Measurements from ENCODE around the gene PTRHD1. TPM values are rescaled to one million over a fixed set of nuclear protein-coding genes. Genes with fewer than 3 reads are reported as not detected.

Gene PTRHD1
- total and polyA plus RNA-seq, 2 donors (not counting 1 experiment from before 2014, with no cell fraction given), result 26.3 to 29.9 TPM

- H3K27me3 ChIP-seq (ENCODE audit: control insufficient read depth, insufficient read depth, low read length), result no peaks in the 10 kb centered on the region
- no peaks in the 10 kb centered on the region for H4K20me1 ChIP-seq (ENCODE audit: control insufficient read depth, extremely low read depth, insufficient read depth, low read length)
- no peak overlapping the region for H3K4me3 ChIP-seq (replicated peaks in 1 of 4; ENCODE audit: control extremely low read depth in 1 of 4, insufficient read depth in 1 of 4, low read depth in 3 of 4, low read length in 4 of 4)
- no peaks in the 10 kb centered on the region for H3K79me2 ChIP-seq (ENCODE audit: control insufficient read depth, insufficient read depth, low read length)
- H3K4me1 ChIP-seq (ENCODE audit: control insufficient read depth, extremely low read depth, insufficient read depth, low read length), result no peaks in the 10 kb centered on the region
- TF ChIP-seq CTCF (conservative IDR thresholded peaks at IDR 0.05 in 1 of 2, IDR thresholded peaks at IDR 0.05 in 1 of 2; ENCODE audit: low read depth in 1 of 2, low read length in 2 of 2) (no peak), EZH2 (IDR thresholded peaks at IDR 0.05; ENCODE audit: low read length, missing control alignments) (no peak)
- H3K4me2 ChIP-seq (ENCODE audit: extremely low read depth, insufficient read depth, low read length), result no peak overlapping the region
- H2AFZ ChIP-seq (ENCODE audit: low read length), result no peak overlapping the region
- peaks cover 2% of the 10 kb centered on the region for H3K36me3 ChIP-seq (ENCODE audit: control insufficient read depth, insufficient read depth, low read length)
- no peak overlapping the region for H3K9ac ChIP-seq (ENCODE audit: insufficient read depth, low read length)
- no peak for DNase-seq (ENCODE audit: low read depth in 2 of 2)
- no peak overlapping the region for H3K27ac ChIP-seq (ENCODE audit: insufficient read depth, low read length)
- no peaks in the 10 kb centered on the region for H3K9me3 ChIP-seq (ENCODE audit: control insufficient read depth, insufficient read depth, low read depth, low read length)
Measured at GRCh38 chr2:24740142-24740541, 53.0 kb downstream of the PTRHD1 start.

Other genes with a start within 250 kb of the PTRHD1 start
- 3.3 and 9.1 TPM in 2 replicates for gene CENPO, start within 50 bp of the PTRHD1 start, total RNA-seq
- 12.7 and 31.8 TPM in 2 replicates for gene CENPO, start within 50 bp of the PTRHD1 start, polyA plus RNA-seq
- gene ADCY3, start 126.8 kb upstream of the PTRHD1 start, total RNA-seq, result 33.0 and 33.4 TPM in 2 replicates
- 48.4 and 90.2 TPM in 2 replicates for gene ADCY3, start 126.8 kb upstream of the PTRHD1 start, polyA plus RNA-seq
- gene DNAJC27, start 178.6 kb upstream of the PTRHD1 start, total RNA-seq, result 5.1 and 7.3 TPM in 2 replicates
- gene DNAJC27, start 178.6 kb upstream of the PTRHD1 start, polyA plus RNA-seq, result 3.6 and 5.0 TPM in 2 replicates
- gene EFR3B, start 248.7 kb upstream of the PTRHD1 start, total RNA-seq, result 0.50 and 0.51 TPM in 2 replicates
- 0.03 and 0.24 TPM in 2 replicates for gene EFR3B, start 248.7 kb upstream of the PTRHD1 start, polyA plus RNA-seq